Stimulated activated naive CD8-positive, alpha-beta T cell treated with anti-CD3 and anti-CD28 coated beads, Interleukin-15, Interleukin-2, amounts not matched to agents 100 U/mL and 50 U/mL, for 24 hours (primary cell): ENCODE data around the gene ABR.
"Not testable (repeated sequence)": the region's sequence is repeated elsewhere in the genome, so short reads cannot be mapped to it uniquely, and the experiment has no call there.

ENCODE experiments used
- ATAC-seq: fragments of 150-1000 bp; cut with Tn5 transposase; one replicate; pipeline ENCODE4 v1.10.0; 2021
- DNase-seq: peaks from one replicate; pipeline ENCODE4 v3.0.0; 2021

The ABR gene

GRCh38 chr17:1201132-1201702, 21.4 kb upstream of the ABR start:
- ATAC-seq = peak; percentile 37
- peak; percentile 52 for DNase-seq

- DNase-seq, ATAC-seq: not testable (repeated sequence)
These were observed 19.5 kb upstream of the ABR start for GRCh38 chr17:1199271-1199743.

GRCh38 chr17:1197781-1198490, 18.2 kb upstream of the ABR start:
- DNase-seq = peak; percentile 74

GRCh38 chr17:1197379-1197778, 17.6 kb upstream of the ABR start:
- peak; percentile 40 for DNase-seq
- ATAC-seq = peak; percentile 45

More at GRCh38 chr17:1197781-1198490, 18.2 kb upstream of the ABR start:
- ATAC-seq = peak; percentile 66

GRCh38 chr17:1196946-1197345, 17.2 kb upstream of the ABR start:
- DNase-seq (no peak), ATAC-seq (no peak)

- no peak for ATAC-seq
- no peak for DNase-seq
These were observed 13.3 kb upstream of the ABR start for GRCh38 chr17:1192911-1193699.

GRCh38 chr17:1190751-1191331, 11.1 kb upstream of the ABR start:
- no peak for ATAC-seq
- DNase-seq = no peak

- ATAC-seq (no peak), DNase-seq (no peak)
These were observed 9.2 kb upstream of the ABR start for GRCh38 chr17:1188812-1189504.

GRCh38 chr17:1186923-1187771, 7.4 kb upstream of the ABR start:
- ATAC-seq = peak; percentile 85
- peak; percentile 82 for DNase-seq

GRCh38 chr17:1186214-1186820, 6.5 kb upstream of the ABR start:
- DNase-seq (no peak), ATAC-seq (no peak)

GRCh38 chr17:1183171-1183873, 3.5 kb upstream of the ABR start:
- ATAC-seq (no peak), DNase-seq (peak; percentile 44)

GRCh38 chr17:1182811-1183170, 3.0 kb upstream of the ABR start:
- DNase-seq = no peak
- ATAC-seq = no peak

GRCh38 chr17:1181753-1182137, 2.0 kb upstream of the ABR start:
- no peak for DNase-seq
- no peak for ATAC-seq

- no peak for ATAC-seq
- peak; percentile 29 for DNase-seq
These were observed 1.4 kb upstream of the ABR start for GRCh38 chr17:1180958-1181752.

- no peak for ATAC-seq
These were observed 516 bp downstream of the ABR start for GRCh38 chr17:1179112-1179817.

GRCh38 chr17:1177016-1177700, 2.6 kb downstream of the ABR start:
- no peak for ATAC-seq
- no peak for DNase-seq

More at GRCh38 chr17:1179112-1179817, 516 bp downstream of the ABR start:
- DNase-seq = no peak

GRCh38 chr17:1174263-1174880, 5.4 kb downstream of the ABR start:
- ATAC-seq = no peak
- no peak for DNase-seq
